ENCODE data around the gene WNK4. TPM values are rescaled to one million over a fixed set of nuclear protein-coding genes. Genes with fewer than 3 reads are reported as not detected.

Gene WNK4
- polyA plus RNA-seq, 1 donor from 2014 or later, result 0.10 TPM

DNA sequence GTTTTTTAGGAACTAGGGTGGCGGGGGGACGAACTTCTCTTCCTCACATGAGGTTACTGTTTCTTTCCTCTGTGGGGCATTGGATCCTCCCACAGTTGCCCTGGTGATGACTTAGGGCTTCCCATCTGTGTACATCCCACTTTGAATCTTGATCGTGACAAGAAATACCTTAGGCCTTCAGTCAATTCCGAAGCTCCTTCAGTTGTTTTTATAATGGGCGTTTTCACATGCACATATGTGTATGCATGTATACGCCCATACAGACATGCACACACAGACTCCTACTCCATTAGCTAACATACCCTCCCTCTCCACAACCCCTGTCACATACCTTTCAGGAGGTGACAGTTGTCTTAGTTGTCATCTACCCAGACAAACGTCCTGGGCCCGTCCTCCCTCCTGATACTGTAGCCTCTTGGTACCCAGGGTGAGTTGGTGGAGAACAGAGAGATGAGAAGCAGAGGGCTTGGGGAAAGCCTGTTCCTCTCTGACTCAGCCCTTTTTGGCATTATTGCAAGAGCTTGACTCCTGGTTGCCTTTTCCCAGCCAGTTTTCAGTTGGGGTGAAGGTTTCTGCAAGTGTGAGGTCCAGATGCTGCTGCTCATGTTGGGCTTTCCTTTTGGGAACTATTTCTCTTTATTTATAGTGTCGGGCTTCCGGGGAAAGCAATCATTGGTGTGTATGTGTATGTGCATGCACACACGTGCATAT lies 61.7 kb downstream of the WNK4 start:
- Histone ChIP-seq H3K27ac (ENCODE audit: low read length) (no peak overlapping the region), H3K9ac (ENCODE audit: low read length) (no peak overlapping the region), H4K20me1 (ENCODE audit: insufficient read depth) (no peaks in the 10 kb centered on the region), H3K4me3 (ENCODE audit: low read length) (no peak overlapping the region), H3K27me3 (ENCODE audit: insufficient read depth, low read depth, low read length) (no peaks in the 10 kb centered on the region), H3K79me2 (replicated peaks; ENCODE audit: insufficient read depth, low read length) (no peaks in the 10 kb centered on the region), H3K36me3 (ENCODE audit: insufficient read depth, low read length) (no peaks in the 10 kb centered on the region), H3K4me2 (ENCODE audit: low read length) (no peak overlapping the region), H3K9me2 (ENCODE audit: insufficient read depth, low read length) (no peaks in the 10 kb centered on the region), H3F3A (ENCODE audit: insufficient read depth, low read length, poor library complexity, severe bottlenecking) (no peaks in the 10 kb centered on the region), H2AFZ (ENCODE audit: low read depth, low read length) (no peak overlapping the region), H3K9me3 (ENCODE audit: low read length) (no peaks in the 10 kb centered on the region)
- TF ChIP-seq REST (IDR thresholded peaks at IDR 0.05; ENCODE audit: borderline replicate concordance) (no peak), MXI1 (conservative IDR thresholded peaks at IDR 0.05; ENCODE audit: poor library complexity, severe bottlenecking) (no peak), RAD21 (conservative IDR thresholded peaks at IDR 0.05) (no peak)

DNA sequence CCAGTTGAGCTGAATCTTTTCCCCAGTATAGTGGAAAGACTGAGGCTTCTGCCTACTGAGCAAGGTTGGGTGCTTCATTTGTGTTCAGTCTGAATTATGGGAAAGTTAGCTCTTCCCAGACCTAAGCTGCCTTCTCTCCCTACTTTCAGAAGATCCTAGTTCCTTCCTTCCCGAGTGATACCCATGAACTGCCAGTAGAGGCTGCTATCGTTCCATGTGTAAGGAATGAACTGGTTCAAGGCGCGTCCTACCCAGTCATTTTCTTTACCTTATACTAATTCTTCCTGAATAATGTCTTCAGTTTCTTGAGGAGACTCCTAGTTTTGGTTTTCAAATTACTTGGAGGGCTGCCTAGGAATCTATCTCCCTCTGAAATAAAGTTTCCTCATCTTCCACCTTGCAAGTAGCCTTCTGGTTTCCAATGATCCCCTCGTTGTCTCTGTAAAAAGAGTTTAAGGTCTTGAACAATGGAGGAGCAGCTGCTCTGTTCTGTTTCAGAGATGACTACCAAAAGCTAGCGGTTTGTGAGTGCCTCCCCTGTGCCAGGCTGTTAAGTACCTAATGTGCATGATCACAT lies 63.0 kb downstream of the WNK4 start:
- no peaks in the 10 kb centered on the region for H3K9me2 ChIP-seq (ENCODE audit: insufficient read depth, low read length)
- no peak overlapping the region for H3K9ac ChIP-seq (ENCODE audit: low read length)
- H3K9me3 ChIP-seq (ENCODE audit: low read length), result no peaks in the 10 kb centered on the region
- no peaks in the 10 kb centered on the region for H3F3A ChIP-seq (ENCODE audit: insufficient read depth, low read length, poor library complexity, severe bottlenecking)
- no peaks in the 10 kb centered on the region for H4K20me1 ChIP-seq (ENCODE audit: insufficient read depth)
- H2AFZ ChIP-seq (ENCODE audit: low read depth, low read length), result no peak overlapping the region
- H3K36me3 ChIP-seq (ENCODE audit: insufficient read depth, low read length), result no peaks in the 10 kb centered on the region
- no peak overlapping the region for H3K4me3 ChIP-seq (ENCODE audit: low read length)
- no peak overlapping the region for H3K4me2 ChIP-seq (ENCODE audit: low read length)
- H3K79me2 ChIP-seq (replicated peaks; ENCODE audit: insufficient read depth, low read length), result no peaks in the 10 kb centered on the region
- H3K27me3 ChIP-seq (ENCODE audit: insufficient read depth, low read depth, low read length), result no peaks in the 10 kb centered on the region
- H3K27ac ChIP-seq (ENCODE audit: low read length), result no peak overlapping the region
- TF ChIP-seq, protein P1, sequence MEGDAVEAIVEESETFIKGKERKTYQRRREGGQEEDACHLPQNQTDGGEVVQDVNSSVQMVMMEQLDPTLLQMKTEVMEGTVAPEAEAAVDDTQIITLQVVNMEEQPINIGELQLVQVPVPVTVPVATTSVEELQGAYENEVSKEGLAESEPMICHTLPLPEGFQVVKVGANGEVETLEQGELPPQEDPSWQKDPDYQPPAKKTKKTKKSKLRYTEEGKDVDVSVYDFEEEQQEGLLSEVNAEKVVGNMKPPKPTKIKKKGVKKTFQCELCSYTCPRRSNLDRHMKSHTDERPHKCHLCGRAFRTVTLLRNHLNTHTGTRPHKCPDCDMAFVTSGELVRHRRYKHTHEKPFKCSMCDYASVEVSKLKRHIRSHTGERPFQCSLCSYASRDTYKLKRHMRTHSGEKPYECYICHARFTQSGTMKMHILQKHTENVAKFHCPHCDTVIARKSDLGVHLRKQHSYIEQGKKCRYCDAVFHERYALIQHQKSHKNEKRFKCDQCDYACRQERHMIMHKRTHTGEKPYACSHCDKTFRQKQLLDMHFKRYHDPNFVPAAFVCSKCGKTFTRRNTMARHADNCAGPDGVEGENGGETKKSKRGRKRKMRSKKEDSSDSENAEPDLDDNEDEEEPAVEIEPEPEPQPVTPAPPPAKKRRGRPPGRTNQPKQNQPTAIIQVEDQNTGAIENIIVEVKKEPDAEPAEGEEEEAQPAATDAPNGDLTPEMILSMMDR (IDR thresholded peaks at IDR 0.05; ENCODE audit: poor library complexity, severe bottlenecking), result peak; percentile 92
- TF ChIP-seq RAD21 (conservative IDR thresholded peaks at IDR 0.05), result peak; percentile 90
- TF ChIP-seq MXI1 (conservative IDR thresholded peaks at IDR 0.05; ENCODE audit: poor library complexity, severe bottlenecking), result no peak
- TF ChIP-seq SMC3 (conservative IDR thresholded peaks at IDR 0.05; ENCODE audit: poor library complexity), result peak; percentile 79

GRCh38 chr17:42844271-42844670 lies 63.9 kb downstream of the WNK4 start, which contains the start of gene AOC2:
Gene AOC2 (plus strand): TSS chr17:42844580. CDS start chr17:42844627, 47 bp downstream.
- Histone ChIP-seq H3K9me2 (ENCODE audit: insufficient read depth, low read length) (no peaks in the 10 kb centered on the region), H3K4me2 (ENCODE audit: low read length) (no peak within 1 kb of the TSS), H3K9ac (ENCODE audit: low read length) (no peak within 1 kb of the TSS), H4K20me1 (ENCODE audit: insufficient read depth) (no peaks in the 10 kb centered on the region), H3K4me3 (ENCODE audit: low read length) (no peak within 1 kb of the TSS), H3K79me2 (replicated peaks; ENCODE audit: insufficient read depth, low read length) (no peaks in the 10 kb centered on the region), H2AFZ (ENCODE audit: low read depth, low read length) (no peak within 1 kb of the TSS), H3K27ac (ENCODE audit: low read length) (no peak within 1 kb of the TSS), H3F3A (ENCODE audit: insufficient read depth, low read length, poor library complexity, severe bottlenecking) (no peaks in the 10 kb centered on the region), H3K36me3 (ENCODE audit: insufficient read depth, low read length) (no peaks in the 10 kb centered on the region), H3K9me3 (ENCODE audit: low read length) (no peaks in the 10 kb centered on the region), H3K27me3 (ENCODE audit: insufficient read depth, low read depth, low read length) (no peaks in the 10 kb centered on the region)
- no peak for TF ChIP-seq REST (IDR thresholded peaks at IDR 0.05; ENCODE audit: borderline replicate concordance)
- TF ChIP-seq POLR2AphosphoS5 (IDR thresholded peaks at IDR 0.05), result no peak
- TF ChIP-seq SMC3 (conservative IDR thresholded peaks at IDR 0.05; ENCODE audit: poor library complexity), result no peak
- TF ChIP-seq RAD21 (conservative IDR thresholded peaks at IDR 0.05), result no peak
- TF ChIP-seq, protein P1 (IDR thresholded peaks at IDR 0.05; ENCODE audit: poor library complexity, severe bottlenecking), result no peak
- no peak for TF ChIP-seq EP300 (conservative IDR thresholded peaks at IDR 0.05; ENCODE audit: poor library complexity, severe bottlenecking)
- no peak for TF ChIP-seq EZH2 (IDR thresholded peaks at IDR 0.05; ENCODE audit: borderline replicate concordance, insufficient read depth, low read length, poor library complexity, severe bottlenecking)
- no peak for TF ChIP-seq TAF1 (IDR thresholded peaks at IDR 0.05; ENCODE audit: low read depth)
- no peak for TF ChIP-seq MXI1 (conservative IDR thresholded peaks at IDR 0.05; ENCODE audit: poor library complexity, severe bottlenecking)
